Measurements from ENCODE around the gene KRTAP10-8. TPM values are rescaled to one million over a fixed set of nuclear protein-coding genes. Genes with fewer than 3 reads are reported as not detected.

The KRTAP10-8 gene
- total and polyA plus RNA-seq, 2 of the 4 experiments (the other 2 are of a cell fraction): not detected

DNA sequence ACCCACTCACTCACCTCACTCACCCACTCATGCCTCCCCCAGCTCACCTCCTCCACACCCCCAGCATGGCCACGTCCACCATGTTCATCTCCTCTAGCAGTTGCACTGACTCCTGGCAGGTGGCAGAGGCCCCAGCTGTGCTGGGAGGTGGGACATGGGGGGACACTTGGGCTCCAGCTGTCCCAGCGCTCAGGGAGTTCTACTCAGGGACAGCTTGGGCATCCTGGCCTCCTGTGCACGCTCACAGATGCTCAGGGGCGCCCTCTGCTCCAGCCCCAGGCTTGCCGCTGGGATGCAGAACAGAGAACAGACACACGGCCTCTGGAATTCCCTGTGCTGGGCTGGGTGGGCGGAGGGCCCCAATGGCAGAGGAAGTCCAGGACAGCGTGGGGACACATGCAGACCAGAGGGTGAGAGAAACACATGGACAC lies 5.2 kb downstream of the KRTAP10-8 start:
- TF ChIP-seq RCOR1 (IDR thresholded peaks at IDR 0.05; ENCODE audit: insufficient replicate concordance, low read length): no peak
- no peak for TF ChIP-seq BHLHE40 (IDR thresholded peaks at IDR 0.05; ENCODE audit: low read depth, low read length)
- TF ChIP-seq CEBPB (IDR thresholded peaks at IDR 0.05; ENCODE audit: low read depth, low read length): no peak
- no peak for TF ChIP-seq POLR2A (IDR thresholded peaks at IDR 0.05; ENCODE audit: low read depth, low read length)
- no peak for TF ChIP-seq RFX5 (IDR thresholded peaks at IDR 0.05; ENCODE audit: low read depth, low read length)
- TF ChIP-seq MXI1 (IDR thresholded peaks at IDR 0.05; ENCODE audit: borderline replicate concordance, low read depth, low read length): no peak
- TF ChIP-seq, protein P1, sequence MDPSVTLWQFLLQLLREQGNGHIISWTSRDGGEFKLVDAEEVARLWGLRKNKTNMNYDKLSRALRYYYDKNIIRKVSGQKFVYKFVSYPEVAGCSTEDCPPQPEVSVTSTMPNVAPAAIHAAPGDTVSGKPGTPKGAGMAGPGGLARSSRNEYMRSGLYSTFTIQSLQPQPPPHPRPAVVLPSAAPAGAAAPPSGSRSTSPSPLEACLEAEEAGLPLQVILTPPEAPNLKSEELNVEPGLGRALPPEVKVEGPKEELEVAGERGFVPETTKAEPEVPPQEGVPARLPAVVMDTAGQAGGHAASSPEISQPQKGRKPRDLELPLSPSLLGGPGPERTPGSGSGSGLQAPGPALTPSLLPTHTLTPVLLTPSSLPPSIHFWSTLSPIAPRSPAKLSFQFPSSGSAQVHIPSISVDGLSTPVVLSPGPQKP (IDR thresholded peaks at IDR 0.05; ENCODE audit: borderline replicate concordance, low read depth, low read length): no peak
- no peak for TF ChIP-seq SMC3 (IDR thresholded peaks at IDR 0.05; ENCODE audit: low read depth, low read length)
- no peak for TF ChIP-seq MAFK (IDR thresholded peaks at IDR 0.05; ENCODE audit: low read depth, low read length)
- TF ChIP-seq CHD1 (IDR thresholded peaks at IDR 0.05; ENCODE audit: low read depth, low read length): no peak
- no TSS peak for BruUV-seq (replicated peaks)
- 46% methylated on average over 3 of the region's 8 CpGs; no CpG with 5 or more reads in 1 of the 2 experiments for WGBS, 2 experiments (ENCODE audit: extremely low coverage in 2 of 2, insufficient read length in 1 of 2)
- in situ Hi-C loops (cut with MboI; ENCODE audit: low sequenced_read_pairs): no loop called here
- Histone ChIP-seq H3K4me2 (ENCODE audit: low read depth, low read length) (no peak overlapping the region), H3K23ac (ENCODE audit: low read depth, low read length) (no peak overlapping the region), H4K20me1 (ENCODE audit: insufficient read depth, low read length) (no peaks in the 10 kb centered on the region), H3K14ac (replicated peaks; ENCODE audit: low read depth, low read length) (no peak overlapping the region), H3K56ac (ENCODE audit: extremely low read depth, insufficient read depth, low read length) (no peak overlapping the region), H2BK20ac (ENCODE audit: low read depth, low read length) (no peak overlapping the region), H3K27ac (ENCODE audit: insufficient read depth, low read length) (no peak overlapping the region), H3K9me1 (ENCODE audit: insufficient read depth, low read length) (no peaks in the 10 kb centered on the region), H3K9me3 (ENCODE audit: control insufficient read depth, insufficient read depth, low read length) (peaks cover 8% of the 10 kb centered on the region; the same call in 1 of the 2 replicates), H2AFZ (replicated peaks; ENCODE audit: low read length, poor library complexity) (no peak overlapping the region), H4K5ac (ENCODE audit: low read depth, low read length) (no peak overlapping the region), H2BK15ac (ENCODE audit: low read depth, low read length) (no peak overlapping the region), H3K36me3 (ENCODE audit: control insufficient read depth, insufficient read depth, low read length) (no peaks in the 10 kb centered on the region), H2BK120ac (ENCODE audit: low read depth, low read length) (no peak overlapping the region), H3K4me1 (ENCODE audit: control insufficient read depth, insufficient read depth, low read length) (no peaks in the 10 kb centered on the region), H3K18ac (ENCODE audit: low read depth, low read length) (no peak overlapping the region), H3K79me1 (ENCODE audit: low read depth in 1 of 2, low read length in 2 of 2) (no peaks in the 10 kb centered on the region), H3K4me3 (ENCODE audit: insufficient read depth, low read depth, low read length) (no peak overlapping the region), H3K27me3 (ENCODE audit: control insufficient read depth, insufficient read depth, low read length) (peaks cover 3% of the 10 kb centered on the region; the same call in 1 of the 2 replicates), H3K9ac (ENCODE audit: low read depth, low read length) (no peak overlapping the region), H2AK9ac (replicated peaks; ENCODE audit: low read depth, low read length, poor library complexity) (no peak overlapping the region), H4K91ac (ENCODE audit: insufficient read depth, low read depth, low read length) (no peak overlapping the region), H2AK5ac (ENCODE audit: low read depth, low read length) (no peak overlapping the region), H4K8ac (ENCODE audit: low read depth in 2 of 2, low read length in 2 of 2) (no peak overlapping the region), H3K4ac (ENCODE audit: low read depth, low read length) (no peak overlapping the region), H2BK5ac (ENCODE audit: low read depth, low read length, poor library complexity, severe bottlenecking) (no peak overlapping the region)
- dilution Hi-C loops (cut with HindIII; ENCODE audit: low sequenced_read_pairs, unreplicated experiment): no loop called here
- ATAC-seq (ENCODE audit: low read depth) (no peak), DNase-seq (no peak)
- CTCF ChIA-PET: no interaction called here
- POLR2A ChIA-PET (ENCODE audit: unreplicated experiment): no interaction called here
- intact Hi-C loops (cut with micrococcal nuclease): no loop called here

Measured in IMR-90 (cell line).